MCF 10A (cell line): ENCODE data around the gene ADARB1. TPM values are rescaled to one million over a fixed set of nuclear protein-coding genes. Genes with fewer than 3 reads are reported as not detected.

Experiments
- BruUV-seq: library from RNA; stranded (reverse); fragments of 400-500 nt; replicated peaks from 2 replicates; lab custom pipeline; 2021; lab: Mats Ljungman, UMichigan
- CTCF ChIA-PET: fragments of 300-600 bp; sonication (Branson Sonifier 250); formaldehyde crosslinking; extraction: SDS; loops from one replicate; lab custom pipeline; 2021; ENCODE audit warnings: antibody characterized with exemption, inconsistent platforms; lab: Yijun Ruan, JAX
- POLR2A ChIA-PET: fragments of 300-600, 350-650 bp; sonication (Branson Sonifier 250); formaldehyde crosslinking; extraction: SDS; loops from one replicate; lab custom pipeline; 2020; ENCODE audit warnings: antibody characterized with exemption, inconsistent platforms; lab: Yijun Ruan, JAX
- DNase-seq: peaks from one replicate; pipeline ENCODE4 v3.0.0-alpha.2; 2018; ENCODE audit not compliant: unreplicated experiment
- H3K27ac Mint-ChIP-seq: one replicate; pipeline ENCODE4 v1.8.0; 2022; ENCODE audit warnings: mild to moderate bottlenecking, low read depth, mixed read lengths; ENCODE audit not compliant: unreplicated experiment
- H3K27me3 Mint-ChIP-seq: one replicate; pipeline ENCODE4 v1.8.0; 2022; ENCODE audit warnings: mixed read lengths; ENCODE audit not compliant: insufficient read depth, unreplicated experiment
- H3K36me3 Mint-ChIP-seq: one replicate; pipeline ENCODE4 v1.8.0; 2022; ENCODE audit warnings: mild to moderate bottlenecking, moderate library complexity, mixed read lengths; ENCODE audit not compliant: insufficient read depth, unreplicated experiment
- H3K4me1 Mint-ChIP-seq: one replicate; pipeline ENCODE4 v1.8.0; 2022; ENCODE audit warnings: mixed read lengths; ENCODE audit not compliant: insufficient read depth, unreplicated experiment
- H3K4me3 Mint-ChIP-seq: one replicate; pipeline ENCODE4 v1.8.0; 2022; ENCODE audit warnings: mild to moderate bottlenecking, moderate library complexity, mixed read lengths; ENCODE audit not compliant: unreplicated experiment
- H3K9me3 Mint-ChIP-seq: one replicate; pipeline ENCODE4 v1.8.0; 2022; ENCODE audit warnings: mixed read lengths; ENCODE audit not compliant: unreplicated experiment
- intact Hi-C: fragments of 100-400 bp; cut with micrococcal nuclease; formaldehyde crosslinking; loops from 2 replicates; pipeline ENCODE4 v1.14.1; 2022
- total RNA-seq: library from RNA; stranded (reverse); gene quantifications from 2 replicates; pipeline ENCODE4 v1.2.3, GENCODE V29; 2022
- TF ChIP-seq, protein P1 (sequence below): fragments of 200-600 bp; IDR thresholded peaks from one replicate; pipeline ENCODE4 v1.8.0; 2022; ENCODE audit warnings: antibody characterized with exemption, mild to moderate bottlenecking; ENCODE audit not compliant: unreplicated experiment

Gene ADARB1
- total RNA-seq, 1 experiment from 2014 or later: 19.4 TPM

DNA sequence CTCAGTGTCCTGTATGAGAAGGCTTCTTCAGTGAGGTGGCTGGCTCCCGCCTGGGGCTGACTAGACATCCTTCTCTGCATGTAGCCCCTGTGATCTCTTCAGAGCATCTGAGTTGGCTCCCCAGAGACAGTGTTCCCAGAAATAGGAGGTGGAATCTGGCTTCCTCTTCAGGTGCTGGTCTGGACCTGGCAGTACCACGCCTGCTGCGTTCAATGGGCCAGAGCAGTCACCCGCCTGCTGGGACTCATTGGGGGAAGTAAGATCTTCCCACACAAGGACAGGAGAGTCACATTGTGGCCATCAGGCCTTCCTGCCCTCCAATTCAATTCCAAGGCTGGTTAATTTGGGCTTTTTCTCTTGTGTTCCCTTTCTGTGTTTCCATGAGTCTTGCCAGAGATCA, 51.0 kb downstream of the ADARB1 start:
- POLR2A ChIA-PET: interaction anchor here (1.0 to 1.1 kb wide), 2 partner anchors 49 to 166 kb away, joined by 3 read pairs; no protein-coding TSS in a partner anchor
- H3K4me1 Mint-ChIP-seq: peaks cover 10% of the 10 kb centered on the region
- BruUV-seq: no TSS peak
- H3K27ac Mint-ChIP-seq: no peak overlapping the region
- no peak for DNase-seq
- CTCF ChIA-PET: interaction anchor here (0.6 to 9.6 kb wide), 7 partner anchors 13 to 320 kb away, joined by 3 to 133 read pairs (median 3); partner anchors contain the start of gene SLX9
- TF ChIP-seq, protein P1, sequence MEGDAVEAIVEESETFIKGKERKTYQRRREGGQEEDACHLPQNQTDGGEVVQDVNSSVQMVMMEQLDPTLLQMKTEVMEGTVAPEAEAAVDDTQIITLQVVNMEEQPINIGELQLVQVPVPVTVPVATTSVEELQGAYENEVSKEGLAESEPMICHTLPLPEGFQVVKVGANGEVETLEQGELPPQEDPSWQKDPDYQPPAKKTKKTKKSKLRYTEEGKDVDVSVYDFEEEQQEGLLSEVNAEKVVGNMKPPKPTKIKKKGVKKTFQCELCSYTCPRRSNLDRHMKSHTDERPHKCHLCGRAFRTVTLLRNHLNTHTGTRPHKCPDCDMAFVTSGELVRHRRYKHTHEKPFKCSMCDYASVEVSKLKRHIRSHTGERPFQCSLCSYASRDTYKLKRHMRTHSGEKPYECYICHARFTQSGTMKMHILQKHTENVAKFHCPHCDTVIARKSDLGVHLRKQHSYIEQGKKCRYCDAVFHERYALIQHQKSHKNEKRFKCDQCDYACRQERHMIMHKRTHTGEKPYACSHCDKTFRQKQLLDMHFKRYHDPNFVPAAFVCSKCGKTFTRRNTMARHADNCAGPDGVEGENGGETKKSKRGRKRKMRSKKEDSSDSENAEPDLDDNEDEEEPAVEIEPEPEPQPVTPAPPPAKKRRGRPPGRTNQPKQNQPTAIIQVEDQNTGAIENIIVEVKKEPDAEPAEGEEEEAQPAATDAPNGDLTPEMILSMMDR: no peak
- intact Hi-C loops: no loop called here
- peaks cover 6% of the 10 kb centered on the region for H3K36me3 Mint-ChIP-seq
- no peaks in the 10 kb centered on the region for H3K9me3 Mint-ChIP-seq
- no peak overlapping the region for H3K4me3 Mint-ChIP-seq
- H3K27me3 Mint-ChIP-seq: no peaks in the 10 kb centered on the region

DNA sequence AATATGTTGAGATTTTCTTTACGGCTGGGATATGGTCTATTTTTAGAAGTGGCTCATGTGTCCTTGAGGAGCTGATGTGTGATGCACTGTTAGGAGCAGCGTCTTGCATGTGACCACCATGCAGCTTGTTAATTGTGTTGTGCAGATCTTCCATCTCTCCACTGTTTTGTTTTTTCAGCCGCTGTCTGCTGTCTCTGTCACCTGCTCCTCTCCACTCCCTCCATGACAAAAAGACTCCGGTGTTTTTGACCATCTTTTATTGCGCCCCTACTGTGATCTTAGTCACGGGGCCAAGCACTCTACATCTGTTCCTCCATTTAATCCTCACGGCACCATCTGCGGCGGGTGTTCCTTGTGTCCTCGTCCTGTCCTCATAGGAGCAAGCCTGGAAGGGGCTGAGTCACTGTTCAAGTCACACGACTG, 51.8 kb downstream of the ADARB1 start:
- intact Hi-C loops: no loop called here
- BruUV-seq: no TSS peak
- CTCF ChIA-PET: interaction anchor here (0.6 to 9.6 kb wide), 6 partner anchors 13 to 186 kb away, joined by 3 to 133 read pairs (median 19); partner anchors contain the start of gene SLX9
- no peak overlapping the region for H3K4me3 Mint-ChIP-seq
- no peaks in the 10 kb centered on the region for H3K9me3 Mint-ChIP-seq
- peak overlapping the region; percentile 59 for H3K27ac Mint-ChIP-seq
- TF ChIP-seq, protein P1: no peak
- H3K27me3 Mint-ChIP-seq: no peaks in the 10 kb centered on the region
- POLR2A ChIA-PET: interaction anchor here (1.1 kb wide), 1 partner anchor 49 kb away, joined by 3 read pairs; no protein-coding TSS in a partner anchor
- no peak for DNase-seq
- peaks cover 6% of the 10 kb centered on the region for H3K36me3 Mint-ChIP-seq
- peaks cover 10% of the 10 kb centered on the region for H3K4me1 Mint-ChIP-seq

DNA sequence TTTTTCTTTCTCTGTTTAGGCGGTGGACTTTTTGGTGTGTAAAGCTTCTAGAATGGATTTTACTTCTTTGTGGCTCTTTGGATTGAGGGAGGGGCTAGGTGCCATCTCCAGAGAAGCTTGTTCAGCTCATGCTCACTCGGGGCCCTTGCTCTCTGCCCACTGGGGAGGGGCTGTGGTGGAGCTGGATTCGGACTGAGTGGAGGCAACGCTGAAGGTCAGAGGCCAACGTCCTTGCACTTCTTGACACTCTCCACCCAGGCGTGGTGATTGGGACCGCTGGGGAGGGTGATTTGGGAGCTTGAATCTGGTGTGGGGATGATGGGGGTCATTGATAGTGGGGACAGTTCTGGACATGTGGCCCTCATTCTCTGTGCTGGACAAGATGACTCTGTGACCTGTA, 52.6 kb downstream of the ADARB1 start:
- TF ChIP-seq, protein P1: no peak
- Mint-ChIP-seq H3K4me3 (no peak overlapping the region), H3K27me3 (no peaks in the 10 kb centered on the region), H3K9me3 (no peaks in the 10 kb centered on the region), H3K36me3 (peaks cover 6% of the 10 kb centered on the region), H3K27ac (no peak overlapping the region), H3K4me1 (peaks cover 10% of the 10 kb centered on the region)
- ChIA-PET CTCF (interaction anchor here (0.6 to 9.6 kb wide), 7 partner anchors 11 to 874 kb away, joined by 3 to 133 read pairs (median 31); no protein-coding TSS in a partner anchor), POLR2A (no interaction called here)
- no TSS peak for BruUV-seq
- intact Hi-C loops: no loop called here
- no peak for DNase-seq

DNA sequence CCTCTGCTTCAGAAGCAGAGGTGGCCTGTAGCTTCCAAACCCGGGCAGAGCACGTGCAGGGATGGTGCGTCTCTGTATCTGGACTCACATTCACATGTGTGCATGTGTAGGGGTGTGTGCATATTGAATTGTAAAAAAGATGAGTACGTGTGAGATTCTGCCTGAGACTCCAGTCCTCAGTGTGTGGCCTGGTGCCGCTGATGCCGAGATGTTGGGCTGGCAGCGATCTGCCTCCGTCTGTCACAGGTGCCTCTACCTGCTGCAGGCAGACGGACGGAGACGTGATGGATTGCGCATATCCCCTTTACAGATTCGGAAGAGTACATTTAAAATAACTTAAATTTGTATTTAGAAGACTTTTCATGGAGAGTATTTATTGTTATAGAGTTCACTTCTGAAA, 53.6 kb downstream of the ADARB1 start:
- ChIA-PET CTCF (interaction anchor here (0.6 to 9.6 kb wide), 28 partner anchors 7 to 334 kb away, joined by 3 to 133 read pairs (median 4); partner anchors contain the start of gene SLX9), POLR2A (interaction anchor here (0.8 to 3.1 kb wide), 7 partner anchors 13 to 327 kb away, joined by 3 to 18 read pairs (median 4); no protein-coding TSS in a partner anchor)
- DNase-seq: no peak
- intact Hi-C loops: loop anchor here (1.0 to 2.0 kb wide), 3 partner anchors 49 to 327 kb away; partner anchors contain the start of gene UBE2G2
- Mint-ChIP-seq H3K36me3 (peaks cover 6% of the 10 kb centered on the region), H3K4me1 (peaks cover 10% of the 10 kb centered on the region), H3K27me3 (no peaks in the 10 kb centered on the region), H3K27ac (no peak overlapping the region), H3K4me3 (no peak overlapping the region), H3K9me3 (no peaks in the 10 kb centered on the region)
- TF ChIP-seq, protein P1: no peak
- no TSS peak for BruUV-seq
